HG03095 (cell line): ENCODE measurements around the gene ZNF689.
"Not testable (repeated sequence)": the region's sequence is repeated elsewhere in the genome, so short reads cannot be mapped to it uniquely, and the experiment has no call there.

Source experiments
- ATAC-seq: cut with Tn5 transposase; IDR thresholded peaks from one replicate; pipeline ENCODE4 v1.9.1; 2021; ENCODE audit warnings: moderate library complexity; ENCODE audit not compliant: unreplicated experiment

ZNF689 gene

DNA sequence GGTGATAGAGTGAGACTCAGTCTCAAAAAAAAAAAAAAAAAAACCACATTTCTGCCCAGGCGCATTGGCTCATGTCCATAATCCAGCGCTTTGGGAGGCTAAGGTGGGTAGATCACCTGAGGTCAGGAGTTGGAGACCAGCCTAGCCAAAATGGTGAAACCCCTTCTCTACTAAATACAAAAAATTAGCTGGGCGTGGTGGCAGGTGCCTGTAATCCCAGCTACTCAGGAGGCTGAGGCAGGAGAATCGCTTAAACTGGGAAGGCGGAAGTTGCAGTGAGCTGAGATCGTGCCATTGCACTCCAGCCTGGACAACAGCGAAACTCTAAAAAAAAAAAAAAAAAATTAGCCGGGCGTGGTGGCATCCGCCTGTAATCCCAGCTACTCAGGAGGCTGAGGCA lies 26.9 kb upstream of the ZNF689 start:
- not testable (repeated sequence) for ATAC-seq

DNA sequence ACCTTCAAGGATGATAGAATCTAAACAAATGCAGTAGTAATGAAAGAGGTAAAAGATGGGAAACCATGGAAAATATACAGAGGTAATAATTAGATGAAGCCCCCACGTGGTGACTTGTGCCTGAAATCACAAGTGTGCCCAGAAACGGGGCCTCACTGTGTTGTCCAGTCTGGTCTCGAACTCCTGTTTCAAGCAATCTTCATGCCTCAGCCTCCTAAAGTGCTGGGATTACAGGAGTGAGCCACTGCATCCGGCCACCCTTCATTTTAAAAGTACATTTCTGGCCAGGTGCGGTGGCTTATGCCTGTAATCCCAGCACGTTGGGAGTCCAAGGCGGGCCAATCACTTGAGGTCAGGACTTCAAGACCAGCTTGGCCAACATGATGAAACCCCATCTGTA lies 26.4 kb upstream of the ZNF689 start:
- ATAC-seq = no peak

DNA sequence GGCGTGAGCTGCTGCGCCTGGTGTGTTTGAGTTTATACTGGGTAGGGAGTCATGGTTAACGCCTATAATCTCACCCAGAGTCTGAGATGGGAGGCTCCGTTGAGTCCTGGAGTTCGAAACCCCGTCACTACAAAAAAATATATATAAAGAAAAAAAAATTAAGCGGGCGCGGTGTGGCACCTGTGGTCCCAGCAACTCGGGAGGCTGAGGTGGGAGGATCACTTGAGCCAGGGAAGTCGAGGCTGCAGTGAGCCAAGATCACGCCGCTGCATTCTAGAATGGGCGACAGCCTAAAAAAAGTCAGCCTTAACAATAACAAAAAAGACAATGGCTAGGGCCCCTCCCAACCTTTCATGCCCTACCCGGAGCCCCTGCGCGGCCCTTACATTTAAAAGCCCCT lies 23.3 kb upstream of the ZNF689 start:
- no peak for ATAC-seq

DNA sequence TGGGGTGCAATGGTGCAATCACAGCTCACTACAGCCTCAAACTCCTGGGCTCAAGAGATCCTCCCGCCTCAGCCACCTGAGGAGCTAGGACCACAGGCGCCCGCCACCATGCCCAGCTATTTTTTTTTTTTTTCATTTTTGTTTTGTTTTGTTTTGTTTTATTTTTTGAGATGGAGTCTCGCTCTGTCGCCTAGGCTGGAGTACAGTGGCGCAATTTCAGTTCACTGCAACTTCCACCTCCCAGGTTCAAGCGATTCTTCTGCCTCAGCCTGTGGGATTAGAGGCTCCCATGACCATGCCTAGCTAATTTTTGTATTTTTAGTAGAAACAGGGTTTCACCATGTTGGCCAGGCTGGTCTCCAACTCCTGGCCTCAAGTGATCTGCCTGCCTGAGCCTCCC lies 22.3 kb upstream of the ZNF689 start:
- not testable (repeated sequence) for ATAC-seq

DNA sequence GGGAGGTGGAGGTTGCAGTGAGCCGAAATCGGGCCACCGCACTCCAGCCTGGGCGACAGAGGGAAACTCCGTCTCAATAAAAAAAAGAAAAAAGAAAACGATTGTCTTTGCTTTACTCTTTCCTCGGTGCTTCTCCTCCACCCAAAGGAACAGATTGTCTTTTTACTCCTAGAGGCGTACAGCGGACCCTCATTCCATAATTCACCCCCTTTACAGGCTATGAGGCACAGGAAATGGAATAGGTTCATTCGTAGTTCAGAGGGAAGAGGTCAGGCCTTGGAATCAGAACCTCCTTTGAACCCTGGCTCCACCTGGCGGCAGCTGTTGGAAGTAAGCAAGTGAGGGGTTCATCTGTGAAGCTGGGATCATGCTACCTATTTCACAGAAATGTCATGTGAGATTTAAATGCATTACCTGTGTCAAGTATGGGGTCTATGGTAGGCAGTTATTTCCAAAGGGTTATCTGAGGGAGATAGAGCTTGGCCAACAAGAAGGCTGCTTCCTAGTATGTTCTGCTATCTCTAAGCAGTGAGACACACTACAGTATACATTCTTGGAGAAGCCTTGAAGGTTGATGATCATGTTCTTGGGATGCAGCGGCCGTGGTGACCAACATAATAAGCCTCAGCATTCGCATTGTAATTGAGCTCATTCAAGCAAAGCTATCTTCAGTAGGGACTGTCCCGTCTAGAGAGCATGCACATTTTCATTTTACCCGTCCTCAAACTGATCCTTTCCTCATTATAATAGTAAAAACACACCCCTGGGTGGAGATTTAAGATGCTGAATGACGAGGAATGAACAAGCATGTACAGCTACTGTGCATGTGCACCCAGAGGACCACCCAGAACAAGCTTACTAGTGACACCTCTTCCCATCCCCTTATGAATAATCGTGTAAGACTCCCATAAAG lies 18.7 kb upstream of the ZNF689 start:
- no peak for ATAC-seq

DNA sequence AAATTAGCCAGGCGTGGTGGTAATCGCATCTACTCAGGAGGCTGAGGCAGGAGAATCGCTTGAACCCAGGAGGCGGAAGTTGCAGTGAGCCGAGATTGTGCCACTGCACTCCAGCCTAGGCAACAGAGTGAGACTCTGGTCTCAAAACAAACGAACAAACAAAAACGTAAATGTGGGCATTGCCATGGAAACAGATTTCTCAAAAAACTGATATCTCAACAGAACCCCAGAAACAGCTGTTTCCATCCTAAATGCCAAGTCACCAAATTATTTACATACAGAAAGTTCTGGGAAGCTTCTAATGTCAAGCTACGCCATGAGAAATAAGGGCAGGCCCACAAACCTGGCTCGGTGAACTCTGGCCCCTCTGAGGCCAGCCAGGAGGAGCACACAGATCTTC lies 16.0 kb upstream of the ZNF689 start:
- ATAC-seq = no peak

DNA sequence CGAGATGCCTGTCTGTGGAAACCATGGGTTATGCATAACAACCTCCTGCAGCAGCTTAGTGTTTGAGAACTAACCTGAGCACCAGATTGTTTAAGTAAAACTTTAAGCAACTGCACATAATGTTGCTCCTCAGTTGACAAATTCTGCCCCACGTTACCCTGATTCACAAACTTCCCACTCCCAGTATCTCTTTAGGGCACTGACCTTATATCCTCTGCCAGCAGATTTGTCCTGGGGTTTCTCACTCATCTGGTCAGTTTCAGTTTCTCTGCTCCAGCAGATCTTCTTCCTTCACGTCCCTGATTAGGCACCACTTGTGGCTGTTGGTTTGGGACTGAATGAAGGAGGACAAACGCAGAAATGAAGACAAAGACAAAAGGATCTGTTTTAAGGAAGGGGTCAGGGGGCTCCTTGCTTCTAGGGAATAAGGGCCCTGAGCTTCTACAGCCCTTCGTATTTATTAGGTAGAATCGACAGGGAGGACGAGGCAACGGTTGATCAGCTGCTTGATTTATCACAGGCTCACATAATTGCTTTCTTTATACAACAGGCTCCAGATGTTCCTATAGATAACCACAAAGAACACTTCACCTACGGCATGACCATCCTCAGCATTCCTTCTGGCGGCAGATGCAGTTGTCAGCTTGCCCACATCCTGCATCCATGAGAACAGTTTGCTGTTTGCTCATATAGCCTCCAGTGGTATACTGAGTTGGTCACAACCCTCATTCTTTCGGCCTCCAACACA lies 13.5 kb upstream of the ZNF689 start:
- no peak for ATAC-seq

DNA sequence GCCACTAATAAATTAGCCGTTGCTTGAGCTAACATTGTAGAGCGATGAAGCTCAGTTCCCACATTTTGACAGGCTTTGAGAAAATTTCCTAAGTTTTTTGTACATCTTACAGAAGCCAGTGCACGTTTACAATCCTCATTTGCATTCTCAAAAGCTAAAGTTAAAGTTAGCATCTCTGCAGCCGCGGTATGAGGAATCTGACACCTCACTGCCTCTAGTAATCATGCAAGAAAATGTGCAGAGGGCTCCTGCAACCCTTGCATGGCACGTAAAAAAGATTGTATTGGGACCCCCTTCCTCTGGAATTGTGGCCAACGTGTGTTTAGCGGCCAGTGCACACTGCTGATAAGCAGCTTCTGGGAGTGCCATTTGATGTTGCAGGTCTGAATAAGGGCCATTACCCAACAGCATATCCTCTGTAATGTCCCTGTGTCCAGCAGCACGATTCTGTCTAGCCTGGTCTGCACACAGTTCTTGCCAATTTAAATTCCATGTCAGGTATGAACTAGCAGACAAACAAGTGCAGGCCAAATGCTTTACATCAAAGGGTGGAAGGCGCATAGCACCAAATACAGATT lies 12.4 kb upstream of the ZNF689 start:
- ATAC-seq = no peak

DNA sequence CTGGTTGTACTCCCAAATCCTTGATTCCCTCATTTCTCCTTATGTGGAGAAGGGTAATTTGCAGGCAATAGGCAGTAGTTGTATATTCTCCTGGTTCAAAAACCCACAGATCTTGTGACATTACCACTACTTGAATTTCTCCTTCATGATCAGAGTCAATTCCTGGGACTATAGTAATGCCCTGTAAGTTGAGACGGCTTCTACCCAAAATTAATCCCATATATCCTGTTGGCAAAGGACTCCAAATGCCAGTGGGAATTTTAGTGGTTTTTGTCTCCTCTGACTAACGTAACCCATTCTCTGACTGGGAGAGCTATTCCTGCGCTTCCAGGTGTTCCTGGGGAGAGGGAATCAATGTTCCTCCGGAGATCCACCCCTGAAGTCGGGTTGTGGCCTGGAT lies 11.6 kb upstream of the ZNF689 start:
- ATAC-seq = no peak

DNA sequence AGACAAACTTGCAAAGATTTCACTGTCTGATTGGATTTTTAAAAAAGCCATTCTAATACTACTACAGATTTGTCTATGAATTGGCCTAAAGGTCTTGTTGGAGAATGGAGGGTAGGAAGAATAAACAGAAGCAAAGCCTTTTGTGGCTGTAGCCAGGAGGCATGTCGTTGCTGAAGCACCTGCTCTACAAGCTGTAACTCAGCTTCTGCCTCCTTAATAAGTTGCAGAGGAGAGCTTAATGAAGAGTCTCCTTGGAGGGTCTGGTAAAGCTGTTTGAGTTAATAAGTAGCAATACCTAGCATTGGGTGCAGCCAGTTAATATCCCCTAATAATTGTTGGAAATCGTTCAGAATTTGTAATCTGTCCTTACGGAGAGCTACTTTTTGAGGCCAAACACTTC lies 10.0 kb upstream of the ZNF689 start:
- ATAC-seq = no peak

DNA sequence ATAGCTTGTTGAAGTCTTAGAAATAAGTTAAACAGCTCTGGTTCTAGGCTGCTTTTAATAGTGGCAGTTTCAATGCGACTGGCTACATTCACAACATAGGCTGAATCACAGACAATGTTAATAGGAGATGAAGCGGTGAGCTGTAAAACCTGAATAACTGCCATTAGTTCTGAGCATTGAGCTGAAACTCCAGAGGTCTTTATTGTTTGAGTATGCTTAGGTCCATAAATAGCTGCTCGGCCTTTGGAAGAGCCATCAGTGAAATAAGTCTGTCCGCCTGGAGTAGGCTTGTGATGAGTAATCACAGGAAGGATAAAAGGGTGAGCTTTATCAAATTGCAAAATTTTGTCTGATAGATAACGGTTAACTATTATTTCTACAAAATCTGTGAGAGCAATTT lies 9.4 kb upstream of the ZNF689 start:
- no peak for ATAC-seq

DNA sequence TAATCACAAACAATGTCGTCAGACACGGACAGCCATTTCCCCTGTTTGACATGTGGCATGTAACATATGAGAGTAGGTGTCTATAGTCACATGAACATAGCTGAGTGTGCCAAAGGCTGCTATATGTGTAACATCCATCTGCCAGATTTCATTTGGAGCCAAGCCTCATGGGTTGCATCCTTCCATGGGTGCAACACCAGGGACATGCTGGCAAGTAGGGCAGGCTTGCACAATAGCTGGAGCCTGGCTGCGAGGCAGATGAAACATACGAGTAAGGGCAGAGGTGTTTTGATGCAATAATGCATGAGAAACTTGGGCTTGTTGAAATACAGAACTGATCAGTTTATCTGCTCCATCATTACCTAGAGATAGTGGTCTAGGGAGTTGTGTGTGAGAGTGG lies 9.0 kb upstream of the ZNF689 start:
- no peak for ATAC-seq

DNA sequence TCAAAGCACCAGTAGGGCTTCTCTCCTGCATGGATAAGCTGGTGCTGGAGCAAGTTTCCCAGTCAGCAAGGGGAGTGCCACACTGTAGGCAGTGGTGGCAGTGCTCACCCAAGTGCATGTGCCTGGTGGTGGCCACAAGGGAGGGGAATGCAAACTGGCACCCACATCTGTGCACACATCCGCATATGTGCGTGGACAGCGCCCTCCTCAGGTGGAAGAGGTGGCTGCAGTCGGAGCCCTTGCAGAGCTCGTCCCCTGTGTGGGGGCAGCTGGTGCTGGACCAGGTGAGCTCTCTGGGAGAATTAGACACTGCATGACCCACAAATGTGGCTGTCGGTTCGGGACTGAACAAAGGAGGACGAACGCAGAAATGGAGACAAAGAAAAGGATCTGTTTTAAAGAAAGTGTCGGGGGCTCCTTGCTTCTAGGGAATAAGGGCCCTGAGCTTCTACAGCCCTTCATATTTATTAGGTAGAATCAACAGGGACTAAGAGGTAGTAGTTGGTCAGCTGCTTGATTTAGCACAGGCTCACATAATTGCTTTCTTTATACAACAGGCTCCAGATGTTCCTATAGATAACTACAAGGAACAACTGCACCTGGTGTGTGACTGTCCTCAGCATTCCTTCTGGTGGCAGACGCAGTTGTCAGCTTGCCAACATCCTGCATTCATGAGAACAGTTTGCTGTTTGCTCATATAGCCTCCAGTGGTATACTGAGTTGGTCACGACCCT lies 5.3 kb upstream of the ZNF689 start:
- no peak for ATAC-seq

DNA sequence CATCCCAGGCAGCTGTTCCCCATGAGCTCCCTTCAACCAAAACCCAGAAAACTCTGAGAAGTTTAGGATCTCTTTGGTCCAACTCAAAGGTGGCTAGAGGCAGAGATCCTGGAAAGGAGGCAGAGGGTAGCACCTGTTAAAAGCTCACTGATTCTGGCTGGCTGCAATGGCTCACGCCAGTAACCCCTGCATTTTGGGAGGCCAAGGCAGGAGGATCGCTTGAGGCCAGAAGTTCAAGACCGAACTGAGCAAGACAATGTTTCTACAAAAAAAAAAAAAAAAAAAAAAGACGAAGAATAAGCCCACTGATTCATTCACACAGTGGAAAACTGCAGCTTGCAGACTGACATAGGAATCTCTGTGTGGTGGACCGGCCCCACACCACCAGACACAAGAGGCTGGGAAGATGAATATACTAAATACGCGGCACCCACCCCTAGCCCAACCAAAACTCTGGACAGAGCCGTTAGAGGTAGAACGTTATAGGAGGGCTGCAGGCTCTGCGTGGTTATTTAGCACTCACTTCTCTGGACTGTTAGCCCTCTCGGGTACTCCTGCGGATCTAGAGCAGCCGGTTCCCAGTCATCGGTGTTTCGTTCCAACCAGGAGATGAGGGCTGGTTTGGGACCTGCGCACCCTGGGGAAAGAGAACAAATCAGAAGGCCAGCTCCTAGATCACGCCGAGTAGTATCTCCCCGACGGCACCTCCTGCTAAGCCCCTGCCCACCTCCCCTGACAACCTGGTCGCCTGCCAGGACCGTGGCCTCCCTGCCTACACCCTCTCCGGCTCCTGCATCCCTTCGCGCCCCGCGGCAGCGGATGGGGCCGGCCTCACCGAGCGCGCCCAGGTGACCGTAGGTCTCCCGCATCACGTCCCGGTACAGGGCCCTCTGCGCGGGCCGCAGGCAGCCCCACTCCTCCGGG lies 925 bp downstream of the ZNF689 start:
- ATAC-seq = no peak

DNA sequence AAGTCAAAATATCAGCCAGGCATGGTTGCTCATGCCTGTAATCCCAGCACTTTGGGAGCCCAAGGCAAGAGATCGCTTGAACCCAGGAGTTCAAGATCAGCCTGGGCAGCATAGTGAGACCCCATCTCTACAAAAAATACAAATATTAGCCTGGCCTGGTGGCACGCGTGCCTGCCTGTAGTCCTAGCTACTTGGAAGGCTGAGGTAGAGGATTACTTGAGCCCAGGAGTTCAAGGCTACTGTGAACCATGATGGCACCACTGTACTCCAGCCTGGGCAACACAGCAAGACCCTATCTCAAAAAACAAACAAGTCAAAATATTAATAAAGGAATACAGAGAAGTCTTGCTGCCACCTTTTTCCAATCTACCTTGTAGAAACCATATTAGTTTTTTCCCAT lies 4.2 kb downstream of the ZNF689 start:
- no peak for ATAC-seq

DNA sequence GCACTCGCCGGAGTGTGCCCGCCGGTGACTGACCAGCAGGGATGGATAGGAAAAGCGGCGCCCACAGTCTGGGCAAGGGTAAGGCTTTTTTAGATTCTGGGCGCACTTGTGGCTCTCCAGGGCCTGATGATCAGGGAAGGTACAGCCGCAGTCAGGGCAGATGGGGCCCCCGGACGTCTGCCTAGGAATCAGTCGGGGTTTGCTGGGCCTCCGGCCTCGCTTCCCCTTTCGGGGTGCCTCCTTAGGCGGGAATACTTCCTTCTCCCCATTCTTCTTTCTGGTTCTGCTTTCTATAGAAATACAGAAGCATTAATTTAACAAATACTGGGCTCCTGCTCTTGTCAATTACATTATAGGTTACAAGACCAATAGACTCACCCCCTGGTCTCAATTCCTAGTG lies 5.0 kb downstream of the ZNF689 start:
- ATAC-seq = no peak

DNA sequence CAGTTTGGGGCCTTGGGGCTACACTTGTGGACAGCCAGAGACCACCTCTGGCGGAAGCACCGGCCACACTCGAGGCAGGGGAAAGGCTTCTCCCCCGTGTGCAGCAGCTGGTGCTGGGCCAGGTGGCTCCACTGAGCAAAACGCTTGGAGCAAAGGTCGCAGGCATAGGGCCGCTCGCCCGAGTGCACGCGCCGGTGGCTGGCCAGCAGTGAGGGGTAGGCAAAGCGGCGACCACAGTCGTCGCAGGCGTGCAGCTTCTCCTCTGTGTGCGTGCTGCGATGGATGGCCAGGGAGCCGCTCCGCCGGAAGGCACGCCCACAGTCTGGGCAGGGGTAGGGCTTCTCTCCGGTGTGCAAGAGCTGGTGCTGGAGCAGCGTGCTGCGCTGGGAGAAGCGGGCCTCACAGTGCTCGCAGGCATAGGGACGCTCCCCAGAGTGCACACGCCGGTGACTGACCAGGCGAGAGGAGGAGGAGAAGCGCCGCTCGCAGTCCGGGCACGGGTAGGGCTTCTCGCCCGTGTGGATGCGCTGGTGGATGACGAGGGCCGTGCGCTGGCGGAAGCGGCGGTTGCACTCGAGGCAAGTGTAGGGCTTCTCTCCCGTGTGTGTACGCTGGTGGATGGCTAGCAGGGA lies 5.8 kb downstream of the ZNF689 start:
- no peak for ATAC-seq

DNA sequence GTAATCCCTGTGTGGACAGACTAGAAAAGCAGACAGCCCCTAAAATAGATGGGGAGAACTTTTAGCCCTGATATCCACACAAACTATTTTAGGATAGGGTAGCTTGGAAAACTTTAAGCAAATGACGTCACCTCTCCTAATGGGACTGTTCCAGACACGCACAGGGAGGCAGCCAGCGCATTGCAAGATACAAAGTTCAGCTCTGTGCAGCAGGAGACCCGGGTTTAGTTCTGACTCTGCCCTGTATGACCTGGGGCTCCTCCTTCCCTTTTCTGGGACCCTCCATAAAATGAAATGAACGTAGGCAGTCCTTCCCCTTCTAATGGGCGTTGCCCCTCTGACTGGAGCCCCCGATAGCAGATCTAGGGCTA lies 6.3 kb downstream of the ZNF689 start:
- ATAC-seq = no peak

DNA sequence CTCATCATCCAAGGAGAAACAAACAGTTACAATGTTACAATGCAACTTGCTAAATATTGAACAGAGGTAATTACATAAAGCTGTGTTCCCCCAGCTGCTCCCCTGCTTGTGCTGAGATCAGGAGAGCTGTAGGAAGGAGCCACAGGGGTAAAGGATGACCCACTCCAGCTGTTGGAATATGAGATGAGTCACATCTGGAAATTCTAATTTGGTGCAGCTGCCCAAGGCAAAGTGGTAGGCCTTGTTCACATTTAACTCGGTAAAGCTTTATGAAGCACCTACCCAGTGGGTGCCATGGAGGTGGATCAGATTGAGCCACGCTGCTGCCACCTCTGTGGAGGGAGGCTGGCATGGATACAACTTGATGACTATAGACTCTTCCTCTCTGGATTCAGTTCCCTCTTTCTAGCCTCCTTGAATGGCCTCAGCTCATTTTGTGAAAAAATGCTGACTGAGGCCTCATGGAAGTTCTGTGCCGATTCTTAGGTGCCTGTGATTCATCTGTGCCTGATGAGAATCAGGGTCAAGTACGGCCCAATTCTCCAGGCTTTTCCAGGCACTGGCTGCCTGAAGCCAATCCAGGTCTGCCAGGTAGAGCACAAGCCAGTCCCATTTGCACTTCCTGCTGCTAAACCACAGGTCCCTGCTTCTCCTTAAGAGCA lies 7.4 kb downstream of the ZNF689 start:
- ATAC-seq = no peak
